ENCODE data around the gene MACROD2. TPM values are rescaled to one million over a fixed set of nuclear protein-coding genes. Genes with fewer than 3 reads are reported as not detected.

Gene MACROD2
- total and polyA plus RNA-seq, 4 donors: 0.66 to 10.5 (median 3.3) TPM

DNA sequence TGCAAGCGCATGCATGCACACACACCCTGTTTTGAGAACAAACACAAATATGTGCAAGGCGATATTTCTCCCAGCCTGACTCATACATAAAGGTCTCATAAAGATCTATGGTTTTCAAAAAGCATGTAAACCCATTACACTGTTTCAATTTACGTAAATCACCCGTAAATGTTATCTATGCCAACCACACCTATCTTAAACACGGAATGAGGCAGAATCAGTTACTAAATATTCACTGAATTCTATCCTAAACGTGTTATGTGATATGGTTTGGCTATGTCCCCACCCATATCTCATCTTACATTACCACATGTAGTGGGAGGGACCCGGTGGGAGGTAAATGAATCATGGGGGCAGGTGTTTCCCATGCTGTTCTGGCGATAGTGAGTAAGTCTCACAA is 1956.3 kb downstream of the MACROD2 start:
- DNase-seq (ENCODE audit: low spot score): no peak
- WGBS: 85% methylated on average over 8 of the region's 8 CpGs
- no peak for TF ChIP-seq ZBTB33 (IDR thresholded peaks at IDR 0.05)
- TF ChIP-seq FOXA2 (IDR thresholded peaks at IDR 0.05): no peak
- no peak for TF ChIP-seq SP1 (IDR thresholded peaks at IDR 0.05)
- TF ChIP-seq MAX (IDR thresholded peaks at IDR 0.05): no peak
- no peak for TF ChIP-seq RXRA (IDR thresholded peaks at IDR 0.05)
- no peak for TF ChIP-seq RAD21 (IDR thresholded peaks at IDR 0.05)
- no peak for TF ChIP-seq HNF4G (IDR thresholded peaks at IDR 0.05)
- no peak for TF ChIP-seq TAF1 (conservative IDR thresholded peaks at IDR 0.05)
- no peak for TF ChIP-seq JUND (IDR thresholded peaks at IDR 0.05)
- TF ChIP-seq EGR1 (IDR thresholded peaks at IDR 0.05; ENCODE audit: low read depth in 2 of 2): no peak
- TF ChIP-seq NR2F2 (IDR thresholded peaks at IDR 0.05): no peak
- no peak for TF ChIP-seq REST (IDR thresholded peaks at IDR 0.05)
- no peak for TF ChIP-seq ATF3 (IDR thresholded peaks at IDR 0.05)
- no peak for TF ChIP-seq FOXA1 (IDR thresholded peaks at IDR 0.05)
- no peak for TF ChIP-seq GABPA (IDR thresholded peaks at IDR 0.05 in 1 of 2, conservative IDR thresholded peaks at IDR 0.05 in 1 of 2)
- TF ChIP-seq YY1 (IDR thresholded peaks at IDR 0.05): no peak
- no peak for TF ChIP-seq HNF4A (conservative IDR thresholded peaks at IDR 0.05)
- TF ChIP-seq CTCF (IDR thresholded peaks at IDR 0.05; ENCODE audit: low read depth, low read length, missing input control): no peak

More for the DNA sequence above, 1956.3 kb downstream of the MACROD2 start:
- Histone ChIP-seq H3K9ac (ENCODE audit: low read depth in 1 of 2, low read length in 2 of 2) (no peak overlapping the region), H3K4me3 (ENCODE audit: low read depth in 1 of 3, low read length in 3 of 3) (no peak overlapping the region), H3K36me3 (ENCODE audit: control insufficient read depth in 4 of 4, insufficient read depth in 3 of 4, low read depth in 1 of 4, low read length in 3 of 4) (no peaks in the 10 kb centered on the region), H3K27ac (ENCODE audit: low read depth in 1 of 2, low read length in 2 of 2) (no peak overlapping the region), H3K27me3 (ENCODE audit: control insufficient read depth in 4 of 4, insufficient read depth in 4 of 4, low read length in 3 of 4) (no peaks in the 10 kb centered on the region), H3K9me3 (ENCODE audit: control insufficient read depth in 4 of 4, low read length in 3 of 4) (no peaks in the 10 kb centered on the region), H3K4me1 (ENCODE audit: control insufficient read depth in 4 of 4, insufficient read depth in 4 of 4, low read length in 3 of 4) (no peaks in the 10 kb centered on the region)

Data from liver (tissue), 9 donors.